SIG-M5 treated with dmso at 0.1 percent for 504 hours (cell line): ENCODE results near the gene GLIPR2.
"Not testable (repeated sequence)": the region's sequence is repeated elsewhere in the genome, so short reads cannot be mapped to it uniquely, and the experiment has no call there.

Experiments
- DNase-seq: peaks from one replicate; lab custom pipeline; 2025; ENCODE audit not compliant: unreplicated experiment; lab: John Stamatoyannopoulos, UW

The GLIPR2 gene

GRCh38 chr9:36121971-36122370 lies 14.6 kb upstream of the GLIPR2 start:
- no peak for DNase-seq

DNA sequence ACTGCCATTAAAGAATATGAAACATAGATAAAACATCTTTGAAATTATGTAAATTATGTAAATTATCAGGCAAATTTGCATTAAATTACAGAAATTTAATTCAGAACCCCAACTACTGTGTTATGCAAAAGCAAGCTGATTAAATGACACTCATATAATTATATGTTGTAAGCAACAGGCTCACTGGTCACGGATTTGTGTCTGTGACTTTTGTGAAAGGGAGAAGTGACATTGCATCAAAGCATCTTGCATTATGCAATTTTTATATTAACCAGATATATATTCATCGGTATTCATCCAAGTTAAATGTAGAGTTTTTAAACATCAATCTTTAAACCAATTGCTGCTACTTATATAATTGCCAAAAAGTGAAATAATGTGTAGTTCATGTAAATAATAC lies 13.0 kb upstream of the GLIPR2 start:
- DNase-seq: peak; percentile 30

GRCh38 chr9:36125062-36125855 lies 11.3 kb upstream of the GLIPR2 start:
- no peak for DNase-seq

- DNase-seq: no peak
Observed at GRCh38 chr9:36126016-36126730, 10.4 kb upstream of the GLIPR2 start.

- DNase-seq: peak; percentile 74
Observed at GRCh38 chr9:36127652-36128244, 8.8 kb upstream of the GLIPR2 start.

GRCh38 chr9:36128349-36128748 lies 8.2 kb upstream of the GLIPR2 start:
- DNase-seq: peak; percentile 73

GRCh38 chr9:36129139-36129538 lies 7.4 kb upstream of the GLIPR2 start:
- peak; percentile 31 for DNase-seq

GRCh38 chr9:36131666-36132065 lies 4.9 kb upstream of the GLIPR2 start:
- not testable (repeated sequence) for DNase-seq

- DNase-seq: no peak
Observed at GRCh38 chr9:36132086-36132485, 4.4 kb upstream of the GLIPR2 start.

DNA sequence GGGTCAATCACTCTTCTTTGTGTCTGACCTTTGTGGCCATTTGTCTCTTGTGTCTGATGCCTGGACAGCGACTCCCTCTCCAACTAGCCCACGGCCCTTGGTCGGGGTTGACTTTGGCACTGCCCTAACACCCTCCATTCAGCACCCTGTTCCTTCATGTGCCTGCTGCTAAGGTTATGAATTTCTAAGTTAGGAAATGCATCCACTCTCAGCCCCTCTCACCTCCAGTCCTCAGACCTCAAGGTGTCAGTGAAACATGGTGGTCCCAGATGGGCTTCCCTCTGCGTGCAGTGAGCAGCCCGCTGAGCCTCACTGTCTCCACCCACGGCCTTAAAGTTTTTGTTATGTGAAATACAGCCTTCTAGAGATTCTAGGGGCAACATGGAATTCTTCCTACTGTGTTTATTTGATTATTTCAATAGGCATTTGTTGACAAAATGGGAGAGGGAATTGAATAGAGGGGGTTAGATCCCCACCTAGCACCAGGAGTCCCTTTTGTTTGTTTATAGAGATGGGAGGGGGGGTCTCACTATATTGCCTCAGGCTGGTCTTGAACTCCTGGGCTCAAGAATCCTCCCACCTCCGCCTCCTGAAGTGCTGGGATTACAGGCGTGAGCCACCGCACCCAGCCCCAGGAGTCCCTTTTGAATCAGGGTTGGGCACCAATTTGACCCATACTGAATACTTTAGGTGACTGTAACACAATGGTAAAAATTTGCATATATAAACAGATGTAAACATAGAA lies 1.6 kb upstream of the GLIPR2 start:
- no peak for DNase-seq

DNA sequence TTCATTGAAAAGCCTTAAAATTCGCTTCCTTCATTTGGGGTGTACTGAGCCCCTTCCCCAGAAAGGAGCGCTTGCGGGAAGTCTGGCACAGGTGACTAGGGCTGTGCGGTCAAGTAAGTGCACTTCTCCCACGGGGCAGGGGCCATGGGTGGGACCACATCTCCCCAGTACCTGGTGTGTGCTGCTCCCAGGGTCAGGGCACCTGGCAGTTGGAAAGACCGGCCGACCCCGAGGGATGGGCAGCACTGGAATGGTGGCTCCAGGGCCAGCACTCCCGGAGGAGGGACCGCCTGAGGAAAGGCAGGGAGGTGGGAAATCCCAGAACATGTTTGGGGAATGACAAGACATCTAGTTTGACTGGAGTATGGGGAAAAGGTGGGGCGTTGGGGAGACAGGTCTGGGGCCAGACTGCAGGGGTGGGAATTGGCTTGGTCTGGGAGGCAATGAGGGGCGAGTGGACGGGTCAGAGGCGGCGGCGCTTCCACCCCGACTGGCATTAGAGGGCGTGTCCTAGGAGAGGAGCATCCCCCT lies 727 bp upstream of the GLIPR2 start:
- no peak for DNase-seq

DNA sequence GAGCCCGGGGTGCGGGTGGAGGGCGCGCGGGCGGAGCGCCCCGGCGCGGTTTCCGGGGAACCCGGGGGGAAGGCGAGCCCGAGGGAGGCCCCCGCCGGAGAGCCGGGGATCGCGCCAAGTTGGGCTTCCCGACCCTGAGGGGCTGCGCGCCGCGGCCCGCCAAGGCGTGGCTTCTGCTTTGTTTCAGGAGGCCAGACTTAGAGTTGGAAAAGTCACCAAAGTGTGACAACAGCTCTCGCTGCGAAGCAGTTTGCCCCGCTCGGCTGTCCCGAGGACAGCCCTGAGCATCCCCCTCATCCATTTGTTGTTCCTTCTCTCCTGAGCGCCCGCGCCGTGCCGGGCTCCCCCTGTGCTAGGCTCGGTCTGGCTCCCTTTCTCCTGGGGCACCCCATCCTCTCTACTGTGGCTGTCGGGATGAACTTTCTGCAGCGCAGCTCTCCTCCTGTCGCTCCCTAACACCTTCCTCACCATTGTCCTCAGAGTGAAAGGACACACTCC lies 410 bp downstream of the GLIPR2 start:
- DNase-seq: no peak

DNA sequence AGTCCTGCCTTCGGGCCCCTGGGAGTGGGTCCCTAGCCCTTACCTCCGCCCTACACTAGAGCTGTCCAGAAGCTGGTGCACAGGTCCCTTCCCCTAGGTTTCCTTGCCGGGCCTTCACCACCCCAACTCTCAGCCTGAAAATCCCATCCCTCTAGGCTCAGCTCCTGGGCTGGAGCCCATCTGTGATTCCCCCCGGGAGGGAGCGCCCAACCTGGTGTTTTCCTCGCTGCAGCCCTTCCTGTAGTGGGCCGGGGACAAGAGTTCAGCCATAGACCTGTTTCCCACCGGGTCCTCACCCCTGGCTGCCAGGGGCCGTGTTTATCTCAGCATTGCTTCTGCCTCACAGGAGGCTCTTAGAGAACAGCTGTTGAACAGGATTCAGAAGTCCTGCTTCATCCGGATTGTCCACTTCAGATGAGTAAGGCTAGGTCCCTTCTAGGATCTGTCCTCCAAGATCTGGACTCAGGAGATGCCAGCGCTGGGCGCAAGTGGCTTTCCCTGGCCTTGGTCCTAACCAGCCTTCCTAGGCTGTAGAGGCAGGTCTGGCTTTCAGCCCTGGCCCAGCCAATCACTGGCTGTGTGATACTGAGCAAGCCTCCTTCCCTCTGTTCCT lies 965 bp downstream of the GLIPR2 start:
- DNase-seq: no peak

GRCh38 chr9:36138496-36138895 lies 2.0 kb downstream of the GLIPR2 start:
- DNase-seq: no peak

- DNase-seq: no peak
Observed at GRCh38 chr9:36138901-36139300, 2.4 kb downstream of the GLIPR2 start.

GRCh38 chr9:36140086-36141084 lies 3.9 kb downstream of the GLIPR2 start:
- peak; percentile 81 for DNase-seq

DNA sequence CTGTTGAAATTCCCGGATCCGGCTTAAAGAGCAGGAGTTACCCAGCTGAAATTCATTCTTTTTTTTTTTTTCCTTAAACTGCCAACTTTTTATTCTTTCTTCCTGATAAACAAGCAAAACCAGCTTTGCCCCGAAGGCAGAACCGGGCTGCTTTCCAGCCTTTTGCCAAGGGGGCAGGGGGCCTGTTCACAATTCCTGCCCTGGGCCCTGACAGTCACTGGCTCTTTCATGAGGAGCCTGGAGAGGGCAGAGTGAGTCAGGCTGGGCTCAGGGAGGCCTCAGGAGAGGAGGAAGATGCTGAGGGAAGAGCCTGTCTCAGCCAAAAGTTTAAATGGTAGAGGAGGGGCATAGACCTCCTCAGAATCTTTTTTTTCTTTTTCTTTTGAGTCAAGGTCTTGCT lies 4.8 kb downstream of the GLIPR2 start:
- DNase-seq: no peak

- DNase-seq: no peak
Observed at GRCh38 chr9:36141761-36142160, 5.2 kb downstream of the GLIPR2 start.

- no peak for DNase-seq
Observed at GRCh38 chr9:36142510-36143244, 6.1 kb downstream of the GLIPR2 start.
